A549 (cell line): Measurements from ENCODE around the gene CD99L2.

Experiments
- CBX2 ChIP-seq: fragments of 200-600 bp; sonication (generic); IDR thresholded peaks from 2 replicates; pipeline ENCODE4 v1.6.1; 2016; ENCODE audit warnings: low read depth, mild to moderate bottlenecking, borderline replicate concordance
- CTCF ChIP-seq: fragments of >200 bp; sonication (Bioruptor Twin); formaldehyde crosslinking; IDR thresholded peaks from 3 replicates; pipeline ENCODE4 v1.5.1; 2016
- ESRRA ChIP-seq: fragments of 150-350 bp; IDR thresholded peaks from 2 replicates; pipeline ENCODE4 v1.6.1; 2014; ENCODE audit warnings: mild to moderate bottlenecking, low read length, borderline replicate concordance
- HDAC2 ChIP-seq: fragments of 200-600 bp; sonication (generic); IDR thresholded peaks from 2 replicates; pipeline ENCODE4 v1.6.1; 2016
- JUN ChIP-seq, 2 experiments: fragments of >200 bp; sonication (Bioruptor Twin); formaldehyde crosslinking; IDR thresholded peaks; 2 replicates in 1 of 2; 3 replicates in 1 of 2; pipeline ENCODE4 v1.6.1; 2016 to 2017
- NR3C1 ChIP-seq: fragments of >200 bp; sonication (Bioruptor Twin); formaldehyde crosslinking; IDR thresholded peaks from 3 replicates; pipeline ENCODE4 v1.6.1; 2017
- PHF8 ChIP-seq: fragments of 200-600 bp; sonication (generic); IDR thresholded peaks from 2 replicates; pipeline ENCODE4 v1.6.1; 2016; ENCODE audit warnings: low read depth, mild to moderate bottlenecking, antibody characterized with exemption, moderate library complexity, borderline replicate concordance
- POLR2A ChIP-seq: IDR thresholded peaks from 2 replicates; pipeline ENCODE4 v1.6.1; 2012; ENCODE audit warnings: mild to moderate bottlenecking, low read length
- TF ChIP-seq, protein P1 (sequence below): IDR thresholded peaks from 2 replicates; pipeline ENCODE4 v1.6.1; 2012
- TF ChIP-seq, protein P2 (sequence below): IDR thresholded peaks from 2 replicates; pipeline ENCODE4 v1.6.1; 2012
- TF ChIP-seq, protein P3 (sequence below): fragments of 200-600 bp; sonication (generic); IDR thresholded peaks from 2 replicates; pipeline ENCODE4 v1.6.1; 2016; ENCODE audit warnings: antibody characterized with exemption, mild to moderate bottlenecking, moderate library complexity

DNA sequence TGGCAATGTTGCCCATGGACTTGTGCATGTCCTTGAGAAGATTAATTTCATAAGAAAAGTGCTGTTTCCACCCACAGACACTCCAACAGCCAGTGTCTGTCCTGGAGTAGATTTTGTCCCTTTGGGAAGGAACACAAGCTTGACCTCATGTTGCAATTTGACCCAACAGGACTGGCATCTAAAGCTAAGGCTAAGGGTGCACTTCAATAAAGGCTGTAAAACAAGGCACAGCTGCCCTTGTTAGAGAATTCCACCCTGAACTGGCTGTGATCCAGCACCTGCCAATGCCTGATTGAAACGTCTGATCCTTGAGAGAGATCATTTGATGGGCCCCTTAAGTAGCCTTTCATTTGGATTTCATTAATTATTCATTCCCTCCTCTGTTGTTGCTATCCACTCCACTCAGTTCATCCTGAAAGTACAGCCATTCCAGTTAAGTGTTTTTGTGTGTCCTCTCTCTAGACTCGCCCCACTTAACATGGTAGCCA, 56.2 kb downstream of the CD99L2 start:
- TF ChIP-seq CTCF (no peak), JUN (IDR thresholded peaks at IDR 0.05) (no peak), POLR2A (no peak), CBX2 (no peak), HDAC2 (no peak), PHF8 (no peak), NR3C1 (no peak), ESRRA (no peak)
- TF ChIP-seq, protein P1, sequence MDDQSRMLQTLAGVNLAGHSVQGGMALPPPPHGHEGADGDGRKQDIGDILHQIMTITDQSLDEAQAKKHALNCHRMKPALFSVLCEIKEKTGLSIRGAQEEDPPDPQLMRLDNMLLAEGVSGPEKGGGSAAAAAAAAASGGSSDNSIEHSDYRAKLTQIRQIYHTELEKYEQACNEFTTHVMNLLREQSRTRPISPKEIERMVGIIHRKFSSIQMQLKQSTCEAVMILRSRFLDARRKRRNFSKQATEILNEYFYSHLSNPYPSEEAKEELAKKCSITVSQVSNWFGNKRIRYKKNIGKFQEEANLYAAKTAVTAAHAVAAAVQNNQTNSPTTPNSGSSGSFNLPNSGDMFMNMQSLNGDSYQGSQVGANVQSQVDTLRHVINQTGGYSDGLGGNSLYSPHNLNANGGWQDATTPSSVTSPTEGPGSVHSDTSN, result no peak
- TF ChIP-seq, protein P2, sequence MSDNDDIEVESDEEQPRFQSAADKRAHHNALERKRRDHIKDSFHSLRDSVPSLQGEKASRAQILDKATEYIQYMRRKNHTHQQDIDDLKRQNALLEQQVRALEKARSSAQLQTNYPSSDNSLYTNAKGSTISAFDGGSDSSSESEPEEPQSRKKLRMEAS, result no peak
- TF ChIP-seq, protein P3, sequence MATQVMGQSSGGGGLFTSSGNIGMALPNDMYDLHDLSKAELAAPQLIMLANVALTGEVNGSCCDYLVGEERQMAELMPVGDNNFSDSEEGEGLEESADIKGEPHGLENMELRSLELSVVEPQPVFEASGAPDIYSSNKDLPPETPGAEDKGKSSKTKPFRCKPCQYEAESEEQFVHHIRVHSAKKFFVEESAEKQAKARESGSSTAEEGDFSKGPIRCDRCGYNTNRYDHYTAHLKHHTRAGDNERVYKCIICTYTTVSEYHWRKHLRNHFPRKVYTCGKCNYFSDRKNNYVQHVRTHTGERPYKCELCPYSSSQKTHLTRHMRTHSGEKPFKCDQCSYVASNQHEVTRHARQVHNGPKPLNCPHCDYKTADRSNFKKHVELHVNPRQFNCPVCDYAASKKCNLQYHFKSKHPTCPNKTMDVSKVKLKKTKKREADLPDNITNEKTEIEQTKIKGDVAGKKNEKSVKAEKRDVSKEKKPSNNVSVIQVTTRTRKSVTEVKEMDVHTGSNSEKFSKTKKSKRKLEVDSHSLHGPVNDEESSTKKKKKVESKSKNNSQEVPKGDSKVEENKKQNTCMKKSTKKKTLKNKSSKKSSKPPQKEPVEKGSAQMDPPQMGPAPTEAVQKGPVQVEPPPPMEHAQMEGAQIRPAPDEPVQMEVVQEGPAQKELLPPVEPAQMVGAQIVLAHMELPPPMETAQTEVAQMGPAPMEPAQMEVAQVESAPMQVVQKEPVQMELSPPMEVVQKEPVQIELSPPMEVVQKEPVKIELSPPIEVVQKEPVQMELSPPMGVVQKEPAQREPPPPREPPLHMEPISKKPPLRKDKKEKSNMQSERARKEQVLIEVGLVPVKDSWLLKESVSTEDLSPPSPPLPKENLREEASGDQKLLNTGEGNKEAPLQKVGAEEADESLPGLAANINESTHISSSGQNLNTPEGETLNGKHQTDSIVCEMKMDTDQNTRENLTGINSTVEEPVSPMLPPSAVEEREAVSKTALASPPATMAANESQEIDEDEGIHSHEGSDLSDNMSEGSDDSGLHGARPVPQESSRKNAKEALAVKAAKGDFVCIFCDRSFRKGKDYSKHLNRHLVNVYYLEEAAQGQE, result no peak
